ENCODE data around the gene FAM149A.

GRCh38 chr4:186148336-186148975 lies 44.0 kb downstream of the FAM149A start:
- TF ChIP-seq CTCF (conservative IDR thresholded peaks at IDR 0.05; ENCODE audit: low read length): no peak
- no peak for TF ChIP-seq EZH2phosphoT487 (IDR thresholded peaks at IDR 0.05; ENCODE audit: borderline replicate concordance, low read depth, low read length)
